ENCODE results near the gene MRPL12.

GRCh38 chr17:81714412-81715106, 11.4 kb downstream of the MRPL12 start:
- TF ChIP-seq CTCF (IDR thresholded peaks at IDR 0.05) (no peak), EZH2phosphoT487 (IDR thresholded peaks at IDR 0.05) (no peak)

All from neural progenitor cell (in vitro differentiated cells).